GM13976 (cell line): ENCODE measurements around the gene CTRB1.

ENCODE experiments used
- DNase-seq: peaks from one replicate; pipeline ENCODE4 v3.0.0; 2012; ENCODE audit warnings: low spot score
- CTCF ChIP-seq: IDR thresholded peaks from 2 replicates; pipeline ENCODE4 v1.5.1; 2012; ENCODE audit warnings: borderline replicate concordance, mild to moderate bottlenecking; ENCODE audit not compliant: insufficient read depth; ENCODE audit errors: extremely low read depth, missing control alignments, control extremely low read depth
- in situ Hi-C: fragments of 300-500 bp; cut with MboI; formaldehyde crosslinking; loops from one replicate; pipeline ENCODE4 v1.12.0; 2022; ENCODE audit warnings: low sequenced_read_pairs, mixed read lengths, inconsistent platforms; ENCODE audit not compliant: unreplicated experiment

Gene CTRB1

GRCh38 chr16:75252049-75252864, 33.5 kb downstream of the CTRB1 start:
- no peak for TF ChIP-seq CTCF
- no peak for DNase-seq
- in situ Hi-C loops, result no loop called here

- no peak for TF ChIP-seq CTCF
- in situ Hi-C loops, result no loop called here
- no peak for DNase-seq
Observed at GRCh38 chr16:75252946-75253911, 34.4 kb downstream of the CTRB1 start.

- no peak for DNase-seq
- no peak for TF ChIP-seq CTCF
- in situ Hi-C loops, result no loop called here
Observed at GRCh38 chr16:75254359-75254837, 35.6 kb downstream of the CTRB1 start.

- in situ Hi-C loops, result no loop called here
- DNase-seq, result no peak
- no peak for TF ChIP-seq CTCF
Observed at GRCh38 chr16:75256059-75256571, 37.3 kb downstream of the CTRB1 start.

- no peak for DNase-seq
- TF ChIP-seq CTCF, result no peak
- in situ Hi-C loops, result no loop called here
Observed at GRCh38 chr16:75256696-75257343, 38.0 kb downstream of the CTRB1 start.
